Measurements from ENCODE around the gene UTP20.
"Not testable (repeated sequence)": the region's sequence is repeated elsewhere in the genome, so short reads cannot be mapped to it uniquely, and the experiment has no call there.

Gene UTP20

GRCh38 chr12:101361455-101361854 is 81.5 kb downstream of the UTP20 start:
- no peak for TF ChIP-seq CTCF (conservative IDR thresholded peaks at IDR 0.05; ENCODE audit: low read depth)
- no peak for DNase-seq (ENCODE audit: low spot score)
- ChIA-PET CTCF (no interaction called here), POLR2A (ENCODE audit: low non-redundant PET) (no interaction called here)
- no peak overlapping the region for H3K27ac ChIP-seq

GRCh38 chr12:101368016-101368415 is 88.1 kb downstream of the UTP20 start:
- DNase-seq (ENCODE audit: low spot score): no peak
- ChIA-PET CTCF (no interaction called here), POLR2A (ENCODE audit: low non-redundant PET) (no interaction called here)
- no peak for TF ChIP-seq CTCF (conservative IDR thresholded peaks at IDR 0.05; ENCODE audit: low read depth)
- H3K27ac ChIP-seq: no peak overlapping the region

GRCh38 chr12:101372431-101372830 is 92.5 kb downstream of the UTP20 start:
- ChIA-PET POLR2A (ENCODE audit: low non-redundant PET) (no interaction called here), CTCF (no interaction called here)
- no peak for DNase-seq (ENCODE audit: low spot score)
- no peak for TF ChIP-seq CTCF (conservative IDR thresholded peaks at IDR 0.05; ENCODE audit: low read depth)
- no peak overlapping the region for H3K27ac ChIP-seq

- POLR2A ChIA-PET (ENCODE audit: low non-redundant PET): no interaction called here
These were observed 95.7 kb downstream of the UTP20 start for GRCh38 chr12:101375573-101375972.

GRCh38 chr12:101379149-101379548 is 99.2 kb downstream of the UTP20 start:
- ChIA-PET CTCF (interaction anchor here (0.6 kb wide), 1 partner anchor 1033 kb away, joined by 3 read pairs; no protein-coding TSS in a partner anchor), POLR2A (ENCODE audit: low non-redundant PET) (no interaction called here)
- no peak for TF ChIP-seq CTCF (conservative IDR thresholded peaks at IDR 0.05; ENCODE audit: low read depth)
- H3K27ac ChIP-seq: no peak overlapping the region
- DNase-seq (ENCODE audit: low spot score): no peak

More at GRCh38 chr12:101375573-101375972, 95.7 kb downstream of the UTP20 start:
- no peak for DNase-seq (ENCODE audit: low spot score)
- no peak for TF ChIP-seq CTCF (conservative IDR thresholded peaks at IDR 0.05; ENCODE audit: low read depth)
- H3K27ac ChIP-seq: no peak overlapping the region
- CTCF ChIA-PET: no interaction called here

GRCh38 chr12:101391181-101391580 is 111.3 kb downstream of the UTP20 start:
- POLR2A ChIA-PET (ENCODE audit: low non-redundant PET); CTCF ChIA-PET; H3K27ac ChIP-seq; DNase-seq (ENCODE audit: low spot score): not testable (repeated sequence)

- H3K27ac ChIP-seq: peak overlapping the region; percentile 93
- POLR2A ChIA-PET (ENCODE audit: low non-redundant PET): interaction anchor here (0.9 kb wide), 1 partner anchor 13 kb away, joined by 4 read pairs; no protein-coding TSS in a partner anchor
- no peak for TF ChIP-seq CTCF (conservative IDR thresholded peaks at IDR 0.05; ENCODE audit: low read depth)
These were observed 127.1 kb downstream of the UTP20 start for GRCh38 chr12:101407049-101407435.

More at GRCh38 chr12:101407049-101407435, 127.1 kb downstream of the UTP20 start:
- CTCF ChIA-PET: interaction anchor here (0.6 kb wide), 1 partner anchor 14 kb away, joined by 3 read pairs; no protein-coding TSS in a partner anchor
- DNase-seq (ENCODE audit: low spot score): no peak
